Measurements from ENCODE around the gene INTS4. TPM values are rescaled to one million over a fixed set of nuclear protein-coding genes. Genes with fewer than 3 reads are reported as not detected.
A peak's percentile ranks its signal among the peaks of the same experiment; 100 is the strongest.

Gene INTS4
- total RNA-seq, 1 experiment from 2014 or later, result 43.9 TPM

- no peaks in the 10 kb centered on the region for H3K9me3 Mint-ChIP-seq (ENCODE audit: low read depth, unreplicated experiment)
- no peak for DNase-seq
- no peak overlapping the region for H3K27ac Mint-ChIP-seq (ENCODE audit: unreplicated experiment)
- CTCF ChIA-PET, result no interaction called here
- no peak overlapping the region for H3K4me3 Mint-ChIP-seq (ENCODE audit: low read depth, unreplicated experiment)
- no peak for TF ChIP-seq CTCF (IDR thresholded peaks at IDR 0.05; ENCODE audit: unreplicated experiment)
- peaks cover 41% of the 10 kb centered on the region for H3K4me1 Mint-ChIP-seq (ENCODE audit: low read depth, unreplicated experiment)
- no TSS peak for BruUV-seq (replicated peaks)
- no peaks in the 10 kb centered on the region for H3K27me3 Mint-ChIP-seq (ENCODE audit: unreplicated experiment)
- intact Hi-C loops (cut with micrococcal nuclease; ENCODE audit: unreplicated experiment), result no loop called here
- peaks cover 9% of the 10 kb centered on the region for H3K36me3 Mint-ChIP-seq (ENCODE audit: insufficient read depth, unreplicated experiment)
Observed at GRCh38 chr11:78027759-78028158, 33.3 kb upstream of the INTS4 start.

- TF ChIP-seq CTCF (IDR thresholded peaks at IDR 0.05; ENCODE audit: unreplicated experiment), result no peak
- no peak for DNase-seq
- CTCF ChIA-PET, result no interaction called here
- H3K36me3 Mint-ChIP-seq (ENCODE audit: insufficient read depth, unreplicated experiment), result peaks cover 22% of the 10 kb centered on the region
- H3K9me3 Mint-ChIP-seq (ENCODE audit: low read depth, unreplicated experiment), result no peaks in the 10 kb centered on the region
- no TSS peak for BruUV-seq (replicated peaks)
- H3K27ac Mint-ChIP-seq (ENCODE audit: unreplicated experiment), result no peak overlapping the region
- peaks cover 56% of the 10 kb centered on the region for H3K4me1 Mint-ChIP-seq (ENCODE audit: low read depth, unreplicated experiment)
- intact Hi-C loops (cut with micrococcal nuclease; ENCODE audit: unreplicated experiment), result no loop called here
- no peak overlapping the region for H3K4me3 Mint-ChIP-seq (ENCODE audit: low read depth, unreplicated experiment)
- no peaks in the 10 kb centered on the region for H3K27me3 Mint-ChIP-seq (ENCODE audit: unreplicated experiment)
Observed at GRCh38 chr11:78025378-78025777, 30.9 kb upstream of the INTS4 start.

- H3K36me3 Mint-ChIP-seq (ENCODE audit: insufficient read depth, unreplicated experiment), result peaks cover 22% of the 10 kb centered on the region
- peak overlapping the region; percentile 87 for H3K27ac Mint-ChIP-seq (ENCODE audit: unreplicated experiment)
- peak overlapping the region; percentile 98 for H3K4me3 Mint-ChIP-seq (ENCODE audit: low read depth, unreplicated experiment)
- no peak for TF ChIP-seq CTCF (IDR thresholded peaks at IDR 0.05; ENCODE audit: unreplicated experiment)
- BruUV-seq (replicated peaks), result no TSS peak
- DNase-seq, result no peak
- CTCF ChIA-PET, result no interaction called here
- peaks cover 49% of the 10 kb centered on the region for H3K4me1 Mint-ChIP-seq (ENCODE audit: low read depth, unreplicated experiment)
- no peaks in the 10 kb centered on the region for H3K9me3 Mint-ChIP-seq (ENCODE audit: low read depth, unreplicated experiment)
- intact Hi-C loops (cut with micrococcal nuclease; ENCODE audit: unreplicated experiment), result no loop called here
- no peaks in the 10 kb centered on the region for H3K27me3 Mint-ChIP-seq (ENCODE audit: unreplicated experiment)
Observed at GRCh38 chr11:78023426-78023825, 29.0 kb upstream of the INTS4 start.

DNA sequence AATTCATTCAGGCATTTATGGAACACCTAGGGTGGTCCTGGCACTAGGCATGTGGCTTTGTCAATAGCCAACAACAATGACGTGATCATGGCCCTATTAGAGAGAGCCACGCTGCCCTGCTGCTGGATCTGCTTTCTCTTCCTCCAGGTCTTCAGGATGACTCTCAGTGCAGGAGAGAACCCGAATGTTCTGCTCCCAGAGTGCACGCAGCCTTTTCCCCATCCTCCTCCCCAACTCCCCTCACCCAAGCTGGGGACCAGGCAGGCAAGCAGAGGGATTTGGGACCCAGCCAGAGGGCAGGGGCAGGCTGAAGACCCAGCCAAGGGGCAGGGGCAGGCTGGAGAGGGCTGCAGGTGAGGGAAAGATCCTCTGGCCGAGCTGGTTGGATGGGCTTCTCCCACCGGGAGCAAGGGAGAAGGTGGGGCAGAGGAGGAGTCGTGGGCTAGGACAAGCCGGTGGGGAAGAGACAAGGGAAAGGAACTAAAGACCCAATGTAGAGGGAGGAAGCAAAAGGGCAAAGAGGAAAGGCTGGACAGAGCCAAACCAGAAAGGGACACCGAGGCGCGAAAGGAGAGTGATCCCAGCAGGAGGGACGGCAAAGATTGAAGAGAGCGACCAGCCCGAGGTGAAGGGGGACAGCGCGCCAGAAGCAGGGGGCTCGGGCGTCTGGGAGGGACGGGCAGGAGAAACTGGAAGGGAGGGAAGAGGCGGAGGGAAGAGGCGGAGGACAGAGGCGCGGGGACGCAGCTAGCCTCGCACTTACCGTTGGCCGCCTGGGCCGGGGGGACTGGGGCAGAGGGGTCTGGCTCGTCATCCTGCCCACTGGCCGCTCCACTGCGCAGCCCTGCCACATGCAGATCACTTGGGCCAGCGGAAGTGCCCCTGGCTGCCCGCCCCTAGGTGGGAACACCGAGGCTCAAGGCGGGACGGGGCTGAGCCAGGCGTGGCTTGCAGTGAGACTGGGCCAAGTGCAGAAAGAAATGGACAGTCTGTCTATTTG, 28.2 kb upstream of the INTS4 start, which contains the start of gene KCTD14:
KCTD14 (minus strand) TSS at position 880 of the 1,000 bp plus-strand sequence; CDS start at position 853, 27 bp downstream.
- no peak for TF ChIP-seq CTCF (IDR thresholded peaks at IDR 0.05; ENCODE audit: unreplicated experiment)
- H3K27me3 Mint-ChIP-seq (ENCODE audit: unreplicated experiment), result no peaks in the 10 kb centered on the region
- H3K36me3 Mint-ChIP-seq (ENCODE audit: insufficient read depth, unreplicated experiment), result peaks cover 22% of the 10 kb centered on the region
- intact Hi-C loops (cut with micrococcal nuclease; ENCODE audit: unreplicated experiment), result no loop called here
- CTCF ChIA-PET, result no interaction called here
- peak within 1 kb of the TSS; percentile 98 for H3K4me3 Mint-ChIP-seq (ENCODE audit: low read depth, unreplicated experiment)
- H3K9me3 Mint-ChIP-seq (ENCODE audit: low read depth, unreplicated experiment), result no peaks in the 10 kb centered on the region
- peak; percentile 74 for DNase-seq
- H3K27ac Mint-ChIP-seq (ENCODE audit: unreplicated experiment), result peak within 1 kb of the TSS; percentile 87
- H3K4me1 Mint-ChIP-seq (ENCODE audit: low read depth, unreplicated experiment), result peaks cover 43% of the 10 kb centered on the region
- no TSS peak for BruUV-seq (replicated peaks)
